Neural progenitor cell (in vitro differentiated cells): Measurements from ENCODE around the gene CTXN1.

ENCODE experiments used
- EZH2 ChIP-seq: fragments of 200-600 bp; sonication (generic); IDR thresholded peaks from 2 replicates; pipeline ENCODE4 v1.6.1; 2017; ENCODE audit warnings: antibody characterized with exemption, mild to moderate bottlenecking, moderate library complexity
- EZH2phosphoT487 ChIP-seq: fragments of 200-600 bp; sonication (generic); IDR thresholded peaks from 2 replicates; pipeline ENCODE4 v1.6.1; 2017; ENCODE audit warnings: antibody characterized with exemption

- TF ChIP-seq EZH2, result peak; percentile 34
- no peak for TF ChIP-seq EZH2phosphoT487
Measured at GRCh38 chr19:7888145-7888825, 37.6 kb downstream of the CTXN1 start, which contains the start of gene LRRC8E.
